HepG2 (cell line): Measurements from ENCODE around the gene NFX1. TPM values are rescaled to one million over a fixed set of nuclear protein-coding genes. Genes with fewer than 3 reads are reported as not detected.

Experiments
- E2F5 ChIP-seq: sonication (generic); formaldehyde crosslinking; conservative IDR thresholded peaks from 2 replicates; pipeline ENCODE4 v1.4.0; 2020; ENCODE audit warnings: missing genetic modification reagents
- ELF1 ChIP-seq: sonication (generic); formaldehyde crosslinking; IDR thresholded peaks from 2 replicates; pipeline ENCODE4 v1.4.0; 2020; ENCODE audit warnings: missing genetic modification reagents
- IRX3 ChIP-seq: sonication (generic); formaldehyde crosslinking; IDR thresholded peaks from 2 replicates; pipeline ENCODE4 v1.8.1; 2023; ENCODE audit warnings: mild to moderate bottlenecking, low read depth, missing genetic modification reagents, borderline replicate concordance
- JARID2 ChIP-seq: sonication (generic); formaldehyde crosslinking; IDR thresholded peaks from 2 replicates; pipeline ENCODE4 v1.8.1; 2023; ENCODE audit warnings: missing genetic modification reagents, inconsistent platforms; ENCODE audit not compliant: insufficient replicate concordance
- NR2F2 ChIP-seq: IDR thresholded peaks from 2 replicates; pipeline ENCODE4 v1.6.1; 2012; ENCODE audit warnings: low read depth, inconsistent platforms, borderline replicate concordance
- PHF8 ChIP-seq: sonication (generic); formaldehyde crosslinking; IDR thresholded peaks from 2 replicates; pipeline ENCODE4 v1.5.0; 2020; ENCODE audit warnings: missing genetic modification reagents
- RARG ChIP-seq: sonication (generic); formaldehyde crosslinking; IDR thresholded peaks from 2 replicates; pipeline ENCODE4 v1.4.0; 2020; ENCODE audit warnings: low read depth, mild to moderate bottlenecking, missing genetic modification reagents
- RBFOX2 ChIP-seq: fragments of 200-400 bp; formaldehyde crosslinking; IDR thresholded peaks from 2 replicates; pipeline ENCODE4 v1.6.1; 2017; ENCODE audit warnings: low read depth, mild to moderate bottlenecking, low read length
- REST ChIP-seq, 2 experiments: IDR thresholded peaks; 2 replicates each; pipeline ENCODE4 v1.6.1; 2011 to 2012; ENCODE audit warnings: low read length in 2 of 2, borderline replicate concordance in 1 of 2, low read depth in 1 of 2, mild to moderate bottlenecking in 1 of 2, moderate library complexity in 1 of 2
- ZFY ChIP-seq: sonication (generic); formaldehyde crosslinking; IDR thresholded peaks from 2 replicates; pipeline ENCODE4 v1.4.0; 2020; ENCODE audit warnings: missing genetic modification reagents
- ZMAT3 ChIP-seq: sonication (generic); formaldehyde crosslinking; conservative IDR thresholded peaks from 2 replicates; pipeline ENCODE4 v1.7.0; 2021; ENCODE audit warnings: missing genetic modification reagents
- ZNF24 ChIP-seq: fragments of 450-650 bp; IDR thresholded peaks from 2 replicates; pipeline ENCODE4 v1.6.1; 2017; ENCODE audit warnings: antibody characterized with exemption, mild to moderate bottlenecking
- ZNF382 ChIP-seq: sonication (generic); formaldehyde crosslinking; IDR thresholded peaks from 2 replicates; pipeline ENCODE4 v1.5.0; 2020; ENCODE audit warnings: missing genetic modification reagents, mild to moderate bottlenecking, borderline replicate concordance
- polyA plus RNA-seq, 8 experiments: library from polyadenylated mRNA; depleted of rRNA in 3 of 8; stranded (reverse) in 7 of 8; unstranded in 1 of 8; fragments of >200 nt; fragmentation: Illumina TruSeq in 4 of 8; extraction: Trizol in 4 of 8; gene quantifications; 2 replicates each; pipeline versions ENCODE4 v1.2.1 to v1.2.3, GENCODE V29; 2011 to 2016; ENCODE audit warnings: low read depth in 4 of 8, missing spikeins in 1 of 8, mixed read lengths in 1 of 8; ENCODE audit not compliant: insufficient read depth in 1 of 8
- total RNA-seq, 5 experiments: library from RNA; depleted of rRNA; stranded (reverse); fragments of >200 nt; fragmentation: Illumina TruSeq; extraction: Trizol; gene quantifications; 2 replicates each; pipeline ENCODE4 v1.2.3, GENCODE V29; 2016; ENCODE audit warnings: low read depth in 1 of 5
- TF ChIP-seq, protein P1 (sequence below): IDR thresholded peaks from 2 replicates; pipeline ENCODE4 v1.6.1; 2018; ENCODE audit warnings: missing genetic modification reagents
- TF ChIP-seq, protein P2 (sequence below): sonication (generic); formaldehyde crosslinking; IDR thresholded peaks from 2 replicates; pipeline ENCODE4 v1.8.0; 2022; ENCODE audit warnings: mild to moderate bottlenecking, missing genetic modification reagents, moderate library complexity
- TF ChIP-seq, protein P3 (sequence below): sonication (generic); formaldehyde crosslinking; IDR thresholded peaks from 2 replicates; pipeline ENCODE4 v1.5.0; 2020; ENCODE audit warnings: missing genetic modification reagents
- TF ChIP-seq, protein P4 (sequence below): IDR thresholded peaks from 2 replicates; pipeline ENCODE4 v1.6.1; 2016; ENCODE audit warnings: missing compliant biosample characterization, missing genetic modification reagents, borderline replicate concordance
- TF ChIP-seq, protein P5 (sequence below): sonication (generic); formaldehyde crosslinking; IDR thresholded peaks from 2 replicates; pipeline ENCODE4 v1.8.1; 2023; ENCODE audit warnings: mild to moderate bottlenecking, missing genetic modification reagents, borderline replicate concordance

NFX1 gene
- total and polyA plus RNA-seq, 2 of the 13 experiments (the other 11 are each of a cell fraction or from before 2014, with no cell fraction given): 23.9 to 27.5 TPM

- TF ChIP-seq, protein P1, sequence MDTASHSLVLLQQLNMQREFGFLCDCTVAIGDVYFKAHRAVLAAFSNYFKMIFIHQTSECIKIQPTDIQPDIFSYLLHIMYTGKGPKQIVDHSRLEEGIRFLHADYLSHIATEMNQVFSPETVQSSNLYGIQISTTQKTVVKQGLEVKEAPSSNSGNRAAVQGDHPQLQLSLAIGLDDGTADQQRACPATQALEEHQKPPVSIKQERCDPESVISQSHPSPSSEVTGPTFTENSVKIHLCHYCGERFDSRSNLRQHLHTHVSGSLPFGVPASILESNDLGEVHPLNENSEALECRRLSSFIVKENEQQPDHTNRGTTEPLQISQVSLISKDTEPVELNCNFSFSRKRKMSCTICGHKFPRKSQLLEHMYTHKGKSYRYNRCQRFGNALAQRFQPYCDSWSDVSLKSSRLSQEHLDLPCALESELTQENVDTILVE: no peak; the same call in 1 of the 2 replicates
- TF ChIP-seq ZMAT3 (CRISPR knock-in tag): no peak
- TF ChIP-seq, protein P2, sequence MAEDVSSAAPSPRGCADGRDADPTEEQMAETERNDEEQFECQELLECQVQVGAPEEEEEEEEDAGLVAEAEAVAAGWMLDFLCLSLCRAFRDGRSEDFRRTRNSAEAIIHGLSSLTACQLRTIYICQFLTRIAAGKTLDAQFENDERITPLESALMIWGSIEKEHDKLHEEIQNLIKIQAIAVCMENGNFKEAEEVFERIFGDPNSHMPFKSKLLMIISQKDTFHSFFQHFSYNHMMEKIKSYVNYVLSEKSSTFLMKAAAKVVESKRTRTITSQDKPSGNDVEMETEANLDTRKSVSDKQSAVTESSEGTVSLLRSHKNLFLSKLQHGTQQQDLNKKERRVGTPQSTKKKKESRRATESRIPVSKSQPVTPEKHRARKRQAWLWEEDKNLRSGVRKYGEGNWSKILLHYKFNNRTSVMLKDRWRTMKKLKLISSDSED (CRISPR knock-in tag): no peak
- TF ChIP-seq ELF1: peak; percentile 96
- no peak for TF ChIP-seq NR2F2
- TF ChIP-seq ZNF382 (CRISPR knock-in tag): no peak
- TF ChIP-seq, protein P3, sequence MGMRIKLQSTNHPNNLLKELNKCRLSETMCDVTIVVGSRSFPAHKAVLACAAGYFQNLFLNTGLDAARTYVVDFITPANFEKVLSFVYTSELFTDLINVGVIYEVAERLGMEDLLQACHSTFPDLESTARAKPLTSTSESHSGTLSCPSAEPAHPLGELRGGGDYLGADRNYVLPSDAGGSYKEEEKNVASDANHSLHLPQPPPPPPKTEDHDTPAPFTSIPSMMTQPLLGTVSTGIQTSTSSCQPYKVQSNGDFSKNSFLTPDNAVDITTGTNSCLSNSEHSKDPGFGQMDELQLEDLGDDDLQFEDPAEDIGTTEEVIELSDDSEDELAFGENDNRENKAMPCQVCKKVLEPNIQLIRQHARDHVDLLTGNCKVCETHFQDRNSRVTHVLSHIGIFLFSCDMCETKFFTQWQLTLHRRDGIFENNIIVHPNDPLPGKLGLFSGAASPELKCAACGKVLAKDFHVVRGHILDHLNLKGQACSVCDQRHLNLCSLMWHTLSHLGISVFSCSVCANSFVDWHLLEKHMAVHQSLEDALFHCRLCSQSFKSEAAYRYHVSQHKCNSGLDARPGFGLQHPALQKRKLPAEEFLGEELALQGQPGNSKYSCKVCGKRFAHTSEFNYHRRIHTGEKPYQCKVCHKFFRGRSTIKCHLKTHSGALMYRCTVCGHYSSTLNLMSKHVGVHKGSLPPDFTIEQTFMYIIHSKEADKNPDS (CRISPR knock-in tag): no peak
- TF ChIP-seq JARID2: no peak
- peak; percentile 90 for TF ChIP-seq RBFOX2
- TF ChIP-seq E2F5 (CRISPR knock-in tag): 0 out of 2 replicates have a peak, but pooled peaks have one; percentile 27
- TF ChIP-seq, protein P4, sequence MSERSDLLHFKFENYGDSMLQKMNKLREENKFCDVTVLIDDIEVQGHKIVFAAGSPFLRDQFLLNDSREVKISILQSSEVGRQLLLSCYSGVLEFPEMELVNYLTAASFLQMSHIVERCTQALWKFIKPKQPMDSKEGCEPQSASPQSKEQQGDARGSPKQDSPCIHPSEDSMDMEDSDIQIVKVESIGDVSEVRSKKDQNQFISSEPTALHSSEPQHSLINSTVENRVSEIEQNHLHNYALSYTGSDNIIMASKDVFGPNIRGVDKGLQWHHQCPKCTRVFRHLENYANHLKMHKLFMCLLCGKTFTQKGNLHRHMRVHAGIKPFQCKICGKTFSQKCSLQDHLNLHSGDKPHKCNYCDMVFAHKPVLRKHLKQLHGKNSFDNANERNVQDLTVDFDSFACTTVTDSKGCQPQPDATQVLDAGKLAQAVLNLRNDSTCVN (CRISPR knock-in tag): peak; percentile 88; the same call in 1 of the 2 replicates
- TF ChIP-seq ZNF24: no peak
- TF ChIP-seq, protein P5, sequence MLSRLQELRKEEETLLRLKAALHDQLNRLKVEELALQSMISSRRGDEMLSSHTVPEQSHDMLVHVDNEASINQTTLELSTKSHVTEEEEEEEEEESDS (CRISPR knock-in tag): peak; percentile 73; the same call in 1 of the 2 replicates
- no peak for TF ChIP-seq RARG
- no peak for TF ChIP-seq IRX3 (CRISPR knock-in tag)
- peak in 1 of 2 experiments; percentile 18; a peak in 1 of 4 replicates for TF ChIP-seq REST (IDR thresholded peaks at IDR 0.05; ENCODE audit: borderline replicate concordance in 1 of 2, low read depth in 1 of 2, low read length in 2 of 2)
- TF ChIP-seq PHF8 (CRISPR knock-in tag): peak; percentile 61
- peak; percentile 86 for TF ChIP-seq ZFY (CRISPR knock-in tag)
Measured at GRCh38 chr9:33264473-33265177, 25.7 kb upstream of the NFX1 start, which contains the start of the genes BAG1 and CHMP5 (continued).
